MM.1S (cell line): ENCODE measurements around the gene SELENON.

Experiments used
- DNase-seq: peaks from one replicate; pipeline ENCODE4 v3.0.0-alpha.2; 2015
- H2AFZ ChIP-seq: fragments of 300-600 bp; sonication (generic); 2 replicates; pipeline ENCODE4 v1.6.0; 2016; ENCODE audit warnings: antibody characterized with exemption, low read length
- H3F3A ChIP-seq: fragments of 300-600 bp; sonication (generic); 2 replicates; pipeline ENCODE4 v1.6.1; 2016; ENCODE audit warnings: mild to moderate bottlenecking, antibody characterized with exemption, low read length, moderate library complexity, mixed read lengths; ENCODE audit not compliant: insufficient read depth
- H3K27ac ChIP-seq: fragments of 300-600 bp; sonication (generic); 2 replicates; pipeline ENCODE4 v1.5.1; 2016; ENCODE audit warnings: mild to moderate bottlenecking, low read length
- H3K27me3 ChIP-seq: fragments of 300-600 bp; sonication (generic); replicated peaks from 2 replicates; pipeline ENCODE4 v1.6.0; 2016; ENCODE audit warnings: low read length; ENCODE audit not compliant: insufficient read depth
- H3K36me3 ChIP-seq: fragments of 300-600 bp; sonication (generic); replicated peaks from 2 replicates; pipeline ENCODE4 v1.6.1; 2016; ENCODE audit warnings: mild to moderate bottlenecking, low read length, mixed read lengths; ENCODE audit not compliant: insufficient read depth
- H3K4me1 ChIP-seq: fragments of 300-600 bp; sonication (generic); 2 replicates; pipeline ENCODE4 v1.6.1; 2016; ENCODE audit warnings: low read length, mixed read lengths
- H3K4me2 ChIP-seq: fragments of 300-600 bp; sonication (generic); 2 replicates; pipeline ENCODE4 v1.6.0; 2016; ENCODE audit warnings: low read depth, low read length
- H3K4me3 ChIP-seq: fragments of 300-600 bp; sonication (generic); 2 replicates; pipeline ENCODE4 v1.5.1; 2016; ENCODE audit warnings: low read length, mixed read lengths
- H3K79me2 ChIP-seq: fragments of 300-600 bp; sonication (generic); 2 replicates; pipeline ENCODE4 v1.6.1; 2016; ENCODE audit warnings: mixed run types, low read length, mixed read lengths
- H3K9ac ChIP-seq: fragments of 300-600 bp; sonication (generic); 2 replicates; pipeline ENCODE4 v1.6.1; 2016; ENCODE audit warnings: low read length, mixed read lengths
- H3K9me2 ChIP-seq: fragments of 300-600 bp; sonication (generic); replicated peaks from 2 replicates; pipeline ENCODE4 v1.6.1; 2016; ENCODE audit warnings: mild to moderate bottlenecking, low read length, mixed read lengths; ENCODE audit not compliant: insufficient read depth
- H3K9me3 ChIP-seq: fragments of 300-600 bp; sonication (generic); replicated peaks from 2 replicates; pipeline ENCODE4 v1.6.1; 2016; ENCODE audit warnings: mild to moderate bottlenecking, low read length, mixed read lengths; ENCODE audit not compliant: insufficient read depth
- H4K20me1 ChIP-seq: fragments of 300-600 bp; sonication (generic); 2 replicates; pipeline ENCODE4 v1.6.1; 2016; ENCODE audit warnings: mild to moderate bottlenecking, low read length, moderate library complexity, mixed read lengths; ENCODE audit not compliant: insufficient read depth
- CTCF ChIP-seq: fragments of 300-600 bp; sonication (generic); IDR thresholded peaks from 2 replicates; pipeline ENCODE4 v1.5.1; 2016; ENCODE audit warnings: antibody characterized with exemption, low read length, mixed read lengths
- EZH2 ChIP-seq: fragments of 300-600 bp; sonication (generic); optimal IDR thresholded peaks from 2 replicates; pipeline ENCODE3; 2017; ENCODE audit warnings: low read depth, mild to moderate bottlenecking, antibody characterized with exemption, low read length, mixed read lengths
- EZH2phosphoT487 ChIP-seq: fragments of 300-600 bp; sonication (generic); IDR thresholded peaks from 2 replicates; pipeline ENCODE4 v1.6.1; 2018; ENCODE audit warnings: antibody characterized with exemption, low read length

SELENON gene

DNA sequence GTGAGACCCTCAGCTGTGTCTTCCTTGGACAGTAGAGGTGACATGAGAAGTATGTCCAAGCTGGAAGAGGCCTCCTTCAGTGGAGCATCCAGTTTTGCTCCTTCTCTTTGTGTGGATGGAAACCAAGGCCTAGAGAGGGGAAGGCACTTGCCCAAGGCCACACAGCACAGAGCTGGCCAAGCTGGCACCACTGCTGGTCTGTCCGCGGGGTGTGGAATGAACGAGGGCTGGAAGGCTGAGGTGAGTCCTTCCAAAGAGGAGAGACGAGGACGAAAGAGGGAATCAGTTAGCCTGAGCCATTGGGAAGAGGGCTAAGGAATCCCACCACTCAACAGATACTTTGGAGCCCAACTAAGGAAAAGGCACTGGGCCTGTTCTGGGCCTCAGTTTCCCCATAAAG is 27.8 kb upstream of the SELENON start:
- DNase-seq = no peak
- Histone ChIP-seq H2AFZ (no peak overlapping the region), H3K79me2 (no peaks in the 10 kb centered on the region), H3K9me3 (no peaks in the 10 kb centered on the region), H3K4me1 (no peaks in the 10 kb centered on the region), H3K27me3 (no peaks in the 10 kb centered on the region), H3K27ac (no peak overlapping the region), H3K36me3 (no peaks in the 10 kb centered on the region), H3K9ac (no peak overlapping the region), H3K9me2 (no peaks in the 10 kb centered on the region), H3K4me3 (no peak overlapping the region), H3F3A (no peaks in the 10 kb centered on the region), H4K20me1 (no peaks in the 10 kb centered on the region), H3K4me2 (no peak overlapping the region)
- TF ChIP-seq CTCF (no peak), EZH2phosphoT487 (no peak), EZH2 (no peak)

DNA sequence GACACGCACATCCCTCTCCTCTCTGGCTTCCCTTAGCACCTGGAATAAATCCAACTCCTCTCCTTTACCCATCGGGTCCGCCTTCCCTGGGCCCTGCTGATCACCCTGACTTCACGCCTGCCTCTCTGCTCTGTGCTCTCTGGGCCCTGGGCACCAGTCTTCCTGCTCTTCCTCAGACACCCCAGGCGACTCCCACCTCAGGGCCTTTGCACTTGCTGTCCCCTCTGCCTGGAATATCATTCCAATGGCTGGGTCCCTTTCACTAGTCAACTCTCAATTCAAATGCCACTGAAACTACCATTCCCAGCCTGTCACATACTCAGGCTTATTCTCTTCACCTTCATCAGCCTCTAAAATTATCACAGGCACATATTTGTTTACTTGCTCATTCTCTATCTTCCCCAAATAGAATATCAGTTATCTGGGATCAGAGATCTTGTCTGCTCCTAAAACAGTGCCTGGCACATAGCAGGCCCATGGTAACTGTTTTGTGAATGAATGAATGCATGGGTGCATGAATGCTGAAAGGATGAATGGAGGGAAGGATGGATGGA is 27.2 kb upstream of the SELENON start:
- Histone ChIP-seq H3K4me3 (no peak overlapping the region), H3K36me3 (no peaks in the 10 kb centered on the region), H3K9me2 (no peaks in the 10 kb centered on the region), H3K27ac (no peak overlapping the region), H3K9ac (no peak overlapping the region), H3K9me3 (no peaks in the 10 kb centered on the region), H2AFZ (no peak overlapping the region), H3F3A (no peaks in the 10 kb centered on the region), H3K79me2 (no peaks in the 10 kb centered on the region), H4K20me1 (no peaks in the 10 kb centered on the region), H3K4me2 (no peak overlapping the region), H3K27me3 (no peaks in the 10 kb centered on the region), H3K4me1 (no peaks in the 10 kb centered on the region)
- no peak for TF ChIP-seq EZH2
- TF ChIP-seq EZH2phosphoT487 = no peak
- DNase-seq = no peak

DNA sequence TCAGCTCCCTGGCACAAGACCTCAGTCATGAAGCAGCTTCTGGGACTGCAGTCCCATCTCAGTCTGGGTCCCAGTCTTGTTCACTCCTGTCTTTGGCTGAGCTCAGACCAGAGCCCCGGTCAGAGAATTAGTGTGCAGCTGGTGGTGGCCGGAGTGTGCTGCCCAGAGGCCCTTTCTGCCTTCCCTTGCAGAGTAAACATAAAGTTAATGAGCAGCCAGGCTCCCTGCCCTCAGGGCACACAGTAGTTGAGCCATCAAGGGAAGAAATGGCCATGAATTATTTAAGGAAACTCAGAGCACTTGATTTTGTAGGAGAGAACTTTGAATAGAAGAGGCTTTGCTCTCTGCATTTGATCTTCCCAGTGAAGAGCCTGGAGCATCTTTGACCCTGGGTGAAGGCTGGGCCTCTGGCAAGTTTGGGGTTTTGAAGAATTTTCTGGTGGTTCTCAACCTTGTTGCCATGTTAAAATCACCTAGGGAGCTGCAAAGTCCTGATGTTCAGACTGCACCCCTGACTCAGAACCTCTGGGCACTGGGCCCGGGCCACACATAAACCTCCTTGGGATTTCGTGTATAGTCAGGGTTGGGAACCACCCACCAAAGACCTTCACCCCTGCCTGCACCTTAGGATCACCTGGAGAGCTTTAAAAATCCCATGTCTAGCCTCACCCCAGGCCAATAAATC is 26.4 kb upstream of the SELENON start:
- no peaks in the 10 kb centered on the region for H3K79me2 ChIP-seq
- no peaks in the 10 kb centered on the region for H3K9me2 ChIP-seq
- no peaks in the 10 kb centered on the region for H3F3A ChIP-seq
- H2AFZ ChIP-seq = no peak overlapping the region
- H3K4me1 ChIP-seq = no peaks in the 10 kb centered on the region
- no peaks in the 10 kb centered on the region for H3K36me3 ChIP-seq
- H3K27ac ChIP-seq = no peak overlapping the region
- H3K27me3 ChIP-seq = no peaks in the 10 kb centered on the region
- TF ChIP-seq EZH2phosphoT487 (no peak), EZH2 (no peak), CTCF (no peak)
- no peak for DNase-seq
- H3K4me3 ChIP-seq = no peak overlapping the region
- no peak overlapping the region for H3K4me2 ChIP-seq
- no peaks in the 10 kb centered on the region for H4K20me1 ChIP-seq
- no peaks in the 10 kb centered on the region for H3K9me3 ChIP-seq
- H3K9ac ChIP-seq = no peak overlapping the region

- H3K4me1 ChIP-seq = no peaks in the 10 kb centered on the region
- no peaks in the 10 kb centered on the region for H3K27me3 ChIP-seq
- H4K20me1 ChIP-seq = no peaks in the 10 kb centered on the region
- DNase-seq = no peak
- no peaks in the 10 kb centered on the region for H3K79me2 ChIP-seq
- H3K36me3 ChIP-seq = no peaks in the 10 kb centered on the region
- no peak overlapping the region for H3K4me2 ChIP-seq
- H3K9me3 ChIP-seq = no peaks in the 10 kb centered on the region
- H3K27ac ChIP-seq = no peak overlapping the region
- H3K9me2 ChIP-seq = no peaks in the 10 kb centered on the region
- no peaks in the 10 kb centered on the region for H3F3A ChIP-seq
- no peak overlapping the region for H3K9ac ChIP-seq
- H3K4me3 ChIP-seq = no peak overlapping the region
- TF ChIP-seq EZH2 = no peak
- no peak for TF ChIP-seq EZH2phosphoT487
- TF ChIP-seq CTCF = no peak
- H2AFZ ChIP-seq = no peak overlapping the region
Observed at GRCh38 chr1:25774206-25774803, 25.7 kb upstream of the SELENON start.
